Epithelial cell of prostate (primary cell): ENCODE results near the gene LYPD4.
"Not testable (repeated sequence)": the region's sequence is repeated elsewhere in the genome, so short reads cannot be mapped to it uniquely, and the experiment has no call there.

Experiments used
- DNase-seq: peaks from one replicate; pipeline ENCODE4 v3.0.0-alpha.2; 2011; ENCODE audit warnings: low read depth, low spot score
- H3K27ac ChIP-seq: fragments of 450-650 bp; 2 replicates; pipeline ENCODE4 v1.5.1; 2017; ENCODE audit warnings: mild to moderate bottlenecking

The LYPD4 gene

DNA sequence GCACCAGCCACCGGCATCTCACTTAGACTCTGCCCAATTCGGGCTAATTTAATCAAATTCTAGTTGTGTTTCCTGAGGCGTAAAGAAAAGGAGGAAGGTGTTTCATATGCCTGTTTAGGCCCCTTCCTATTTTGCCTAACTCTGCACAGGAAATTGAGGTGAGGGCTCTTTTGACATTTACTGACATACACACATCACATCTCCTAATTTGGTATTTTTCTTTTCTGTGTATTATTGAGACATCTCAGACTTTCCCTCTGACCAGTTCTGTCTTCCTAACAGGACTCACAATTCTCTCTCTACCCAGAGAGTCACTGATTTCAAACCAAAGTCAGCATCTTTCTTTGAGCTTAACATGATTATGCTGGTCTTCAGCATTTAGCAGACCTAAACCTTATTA lies 40.1 kb downstream of the LYPD4 start:
- DNase-seq: no peak
- no peak overlapping the region for H3K27ac ChIP-seq

DNA sequence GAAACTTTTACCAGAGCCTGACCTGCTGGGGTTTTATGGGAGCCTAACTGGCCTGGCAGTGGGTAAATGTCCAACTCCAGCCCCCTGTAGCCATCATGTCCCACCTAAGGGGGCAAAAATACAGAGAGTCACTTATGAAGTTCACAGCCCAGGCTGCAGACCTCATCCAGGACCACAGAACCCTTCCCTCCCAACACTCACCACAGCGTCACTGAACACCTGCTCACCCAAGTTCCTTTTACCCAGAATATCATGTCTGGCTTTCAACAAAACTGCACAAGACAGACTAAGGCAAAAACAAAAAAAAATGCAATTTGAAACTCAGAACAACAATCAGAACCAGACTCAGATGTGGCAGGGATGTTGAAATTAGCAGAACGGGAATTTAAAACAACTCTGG lies 41.7 kb downstream of the LYPD4 start:
- peak overlapping the region; percentile 90 for H3K27ac ChIP-seq

DNA sequence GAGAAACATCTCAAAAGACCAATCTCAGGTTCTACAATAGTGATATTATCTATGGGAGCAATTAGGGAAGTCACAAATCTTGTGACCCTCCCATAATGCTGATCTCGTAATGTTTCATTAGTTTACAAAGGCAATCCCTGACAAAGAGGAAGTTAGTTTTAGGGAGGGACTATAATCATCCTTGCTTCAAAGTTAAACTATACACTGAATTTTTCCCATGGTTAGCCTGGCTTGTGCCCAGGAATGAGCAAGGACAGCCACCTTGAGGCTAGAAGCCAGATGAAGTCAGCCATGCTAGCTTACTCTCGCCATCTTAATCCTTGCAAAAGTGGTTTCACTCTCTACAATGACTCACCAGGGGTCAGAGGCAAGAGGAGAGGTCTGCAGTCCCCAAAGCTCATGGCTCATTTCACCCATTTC lies 42.7 kb downstream of the LYPD4 start:
- no peak for DNase-seq
- peak overlapping the region; percentile 90 for H3K27ac ChIP-seq

More for the DNA sequence above, 41.7 kb downstream of the LYPD4 start:
- DNase-seq: no peak

DNA sequence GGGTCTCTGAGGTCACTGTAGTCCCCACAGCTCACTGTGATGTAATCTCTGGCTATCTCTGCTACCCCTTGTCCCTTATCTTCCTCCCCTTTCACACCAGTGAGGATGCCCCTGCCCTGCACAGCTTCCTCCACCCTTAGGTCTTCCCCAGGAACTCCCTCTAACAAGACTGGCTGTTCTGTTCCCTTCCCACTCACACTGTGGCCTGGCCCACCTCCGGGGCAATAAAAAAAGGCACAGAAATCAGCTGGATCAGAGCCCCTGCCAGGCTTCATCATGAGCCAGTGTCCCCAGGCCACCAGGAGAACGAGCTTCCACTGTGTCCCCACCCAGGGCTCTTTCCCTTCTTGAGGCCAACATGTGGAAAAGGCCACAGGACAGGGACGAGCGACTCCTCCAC lies 43.5 kb downstream of the LYPD4 start:
- H3K27ac ChIP-seq: peak overlapping the region; percentile 90
- no peak for DNase-seq

DNA sequence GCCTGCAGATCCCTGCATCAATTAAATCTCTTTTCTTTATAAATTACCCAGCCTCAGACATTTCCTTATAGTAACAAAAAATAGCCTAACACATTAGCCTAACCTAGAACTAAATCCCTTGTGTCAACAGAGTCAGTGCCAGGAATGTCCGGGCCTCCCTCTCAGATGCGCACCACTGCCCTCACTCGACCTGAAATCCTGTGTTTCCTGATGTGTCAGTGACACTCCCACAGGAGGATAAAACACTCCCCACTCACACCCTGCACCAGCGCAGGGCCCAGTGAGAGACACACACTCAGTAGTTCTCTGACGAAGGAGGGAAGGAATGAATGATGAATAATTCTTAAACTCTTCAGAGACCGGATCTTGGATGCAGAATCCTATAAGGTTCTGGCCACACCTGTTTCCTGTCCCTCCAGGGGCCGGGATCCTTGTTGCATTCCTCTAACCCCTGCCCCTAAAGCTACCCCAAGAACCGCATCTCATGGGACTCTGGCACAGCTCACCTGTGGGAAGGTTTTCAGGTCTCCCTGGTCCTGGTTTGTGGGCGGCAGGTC lies 45.0 kb downstream of the LYPD4 start:
- peak overlapping the region; percentile 90 for H3K27ac ChIP-seq
- DNase-seq: peak; percentile 73

DNA sequence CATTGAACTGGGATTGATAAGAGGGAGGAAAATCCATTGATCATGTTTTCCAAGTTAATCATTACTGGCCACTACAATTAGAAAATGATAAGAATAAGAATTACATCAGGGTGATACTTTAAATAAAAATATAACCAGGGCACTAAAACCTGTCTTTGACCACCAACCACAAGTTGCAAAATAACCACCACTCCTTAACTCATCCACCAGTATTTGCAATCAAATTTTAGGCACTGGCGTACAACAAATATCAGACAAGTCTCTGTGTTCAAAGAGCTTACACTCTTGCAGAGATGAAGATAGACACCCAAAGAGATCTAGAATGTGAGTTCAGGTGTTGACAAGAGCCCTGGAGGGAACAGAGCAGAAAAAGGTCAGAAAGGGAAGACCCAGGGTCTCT lies 47.6 kb downstream of the LYPD4 start:
- no peak for DNase-seq
- H3K27ac ChIP-seq: no peak overlapping the region

DNA sequence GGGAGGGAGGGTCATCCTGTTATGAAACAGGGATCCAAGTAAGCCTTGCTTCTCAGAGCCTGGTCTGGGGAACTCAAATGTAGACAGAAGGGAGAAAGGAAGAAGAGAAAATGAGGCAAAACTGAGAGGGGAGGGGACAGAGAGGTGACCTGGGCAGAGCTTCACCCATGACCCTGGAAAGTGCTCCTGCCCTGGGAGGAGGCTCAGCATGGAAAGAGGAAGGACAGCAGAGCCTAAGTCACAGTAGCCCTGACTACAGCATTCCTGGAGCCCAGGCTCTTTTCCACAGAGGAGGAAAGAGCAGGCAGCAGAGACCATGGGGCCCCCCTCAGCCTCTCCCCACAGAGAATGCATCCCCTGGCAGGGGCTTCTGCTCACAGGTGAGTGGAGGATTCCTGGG lies 48.1 kb downstream of the LYPD4 start, which contains the start of gene CEACAM3:
Gene CEACAM3, plus strand, starts transcription at position 226 of the 400 bp plus-strand sequence. Its CDS starts 91 bp downstream, at position 317.
- no peak for DNase-seq
- no peak within 1 kb of the TSS for H3K27ac ChIP-seq

DNA sequence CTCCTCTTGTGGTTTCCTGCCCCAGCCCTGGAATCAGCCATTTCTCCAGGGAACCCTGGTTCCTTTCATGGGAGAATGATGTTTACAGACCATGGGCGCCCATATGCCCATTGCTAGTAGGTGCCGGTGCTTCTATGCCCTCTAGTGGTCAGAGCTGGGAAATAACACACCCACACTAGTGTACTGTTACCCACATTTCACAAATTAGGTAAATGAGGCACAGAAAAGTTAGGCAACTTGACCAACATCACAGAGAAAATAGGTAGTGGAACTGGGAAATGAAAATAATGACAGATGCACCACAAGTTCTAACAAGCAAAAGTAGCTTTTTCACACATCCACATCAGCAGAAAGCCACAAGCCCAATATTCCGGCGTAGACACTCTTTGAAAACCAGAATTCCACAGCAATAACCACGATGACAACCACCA lies 49.4 kb downstream of the LYPD4 start:
- DNase-seq: no peak
- no peak overlapping the region for H3K27ac ChIP-seq

DNA sequence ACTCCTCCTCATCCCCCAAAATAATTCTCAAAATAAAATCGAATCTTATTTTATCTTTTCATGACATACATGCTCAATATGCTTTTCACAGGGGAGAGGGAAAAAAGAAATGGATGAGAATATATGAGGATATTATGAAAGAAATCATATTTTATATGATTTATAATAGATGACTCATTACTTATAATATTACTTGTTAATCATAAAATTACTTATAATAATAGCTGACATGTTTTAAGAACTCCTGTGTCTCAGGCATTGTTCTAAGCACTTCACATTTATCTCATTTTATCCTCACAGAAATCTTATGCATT lies 51.1 kb downstream of the LYPD4 start:
- DNase-seq: no peak
- H3K27ac ChIP-seq: no peak overlapping the region

DNA sequence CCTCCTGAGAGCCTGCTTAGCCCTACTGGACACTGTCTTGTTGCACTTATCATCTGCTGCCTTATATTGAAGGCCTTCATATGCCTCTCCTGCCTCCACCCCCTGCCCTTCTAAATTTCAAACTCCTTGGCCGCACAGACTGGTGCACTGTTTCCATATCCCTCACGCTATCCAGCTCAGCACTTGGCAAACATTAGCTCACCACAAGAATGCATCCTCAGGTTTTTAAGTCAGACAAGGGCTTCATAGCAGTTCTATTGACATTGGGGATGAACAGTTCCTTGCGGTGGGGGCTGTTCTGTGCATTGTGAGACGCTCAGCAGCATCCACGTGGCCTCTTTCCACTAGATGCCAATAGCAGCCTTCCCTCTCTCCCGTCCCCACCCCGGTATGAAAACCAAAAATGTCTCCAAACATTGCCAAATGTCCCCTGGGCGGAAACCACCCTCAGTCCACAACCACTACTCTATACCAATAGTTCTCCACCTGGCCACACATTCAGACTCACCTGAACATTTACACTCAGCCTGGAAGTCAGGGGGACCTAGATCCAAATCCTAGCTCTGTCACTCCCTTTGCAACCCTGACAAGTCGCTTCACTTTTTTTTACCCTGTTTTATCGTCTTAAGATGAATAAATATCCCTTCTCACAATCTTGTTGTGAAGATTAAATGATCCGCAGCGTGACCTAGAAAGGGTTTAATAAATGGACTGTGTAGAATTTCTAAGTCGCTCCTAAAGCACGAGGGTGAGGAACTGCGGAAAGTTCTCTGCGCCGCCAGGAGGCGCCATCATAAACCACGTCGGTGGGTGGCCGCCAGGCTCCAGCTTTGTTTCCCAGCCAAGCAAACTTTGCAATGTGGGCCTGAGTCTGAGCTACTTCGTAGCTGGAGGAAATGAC lies 51.7 kb downstream of the LYPD4 start:
- DNase-seq: peak; percentile 68
- peak overlapping the region; percentile 13 for H3K27ac ChIP-seq

DNA sequence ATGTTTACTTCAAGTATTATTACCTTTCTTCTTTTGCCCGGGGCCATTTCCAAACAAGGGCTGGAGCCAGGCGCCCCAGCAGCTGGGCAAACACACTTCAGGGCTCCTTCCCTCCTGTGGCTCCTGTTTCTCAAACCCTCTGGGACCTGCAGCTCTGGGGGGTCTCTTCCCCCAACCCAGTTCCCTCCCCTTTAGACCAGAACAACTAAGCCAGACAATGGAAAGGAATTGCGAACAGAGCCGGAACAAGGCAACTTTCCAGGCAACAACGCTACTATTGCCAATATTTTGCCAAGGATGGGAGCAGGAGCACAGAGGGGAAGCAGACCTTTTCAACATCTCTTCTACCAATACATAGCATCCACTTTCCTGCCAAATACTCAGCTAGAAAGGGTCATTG lies 55.4 kb downstream of the LYPD4 start:
- not testable (repeated sequence) for DNase-seq, H3K27ac ChIP-seq

DNA sequence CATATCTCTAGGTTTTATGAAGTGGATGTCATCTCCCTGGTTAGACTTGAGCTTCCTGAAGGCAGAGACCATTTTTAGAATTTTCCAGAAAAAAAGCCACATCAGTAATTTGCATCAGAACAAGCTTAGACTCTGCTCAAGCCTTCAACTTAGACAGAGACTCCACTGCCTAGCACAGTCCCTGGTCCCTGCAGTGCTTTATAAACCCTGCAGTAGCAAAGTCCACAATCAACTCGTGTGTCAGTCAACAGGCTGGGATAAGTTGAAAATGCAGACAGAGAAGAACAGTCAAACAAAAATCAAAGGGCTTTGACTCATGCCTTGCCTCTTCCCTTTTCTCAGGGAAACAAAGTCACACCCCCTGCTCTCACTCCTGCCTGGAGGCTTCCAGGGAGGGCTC lies 56.0 kb downstream of the LYPD4 start:
- DNase-seq, H3K27ac ChIP-seq: not testable (repeated sequence)
